GM18505 (cell line): ENCODE data around the gene FAM219A.

Experiments
- ATAC-seq: cut with Tn5 transposase; IDR thresholded peaks from one replicate; pipeline ENCODE4 v1.9.1; 2021; ENCODE audit not compliant: unreplicated experiment
- POLR2A ChIP-seq: IDR thresholded peaks from 4 replicates; pipeline ENCODE4 v1.6.1; 2011; ENCODE audit warnings: borderline replicate concordance; ENCODE audit not compliant: insufficient read depth, insufficient read length; ENCODE audit errors: extremely low read depth

Gene FAM219A

GRCh38 chr9:34413231-34413852 lies 45.0 kb downstream of the FAM219A start:
- no peak for TF ChIP-seq POLR2A
- no peak for ATAC-seq

- no peak for ATAC-seq
- TF ChIP-seq POLR2A, result no peak
Observed at GRCh38 chr9:34412336-34412735, 46.0 kb downstream of the FAM219A start.

- no peak for TF ChIP-seq POLR2A
- ATAC-seq, result no peak
Observed at GRCh38 chr9:34409154-34409553, 49.2 kb downstream of the FAM219A start.

- no peak for TF ChIP-seq POLR2A
Observed at GRCh38 chr9:34408173-34408572, 50.2 kb downstream of the FAM219A start.

GRCh38 chr9:34406219-34406618 lies 52.2 kb downstream of the FAM219A start:
- TF ChIP-seq POLR2A, result no peak

More at GRCh38 chr9:34408173-34408572, 50.2 kb downstream of the FAM219A start:
- no peak for ATAC-seq

GRCh38 chr9:34405719-34406118 lies 52.7 kb downstream of the FAM219A start:
- no peak for TF ChIP-seq POLR2A
- no peak for ATAC-seq

More at GRCh38 chr9:34406219-34406618, 52.2 kb downstream of the FAM219A start:
- ATAC-seq, result no peak

GRCh38 chr9:34403554-34404380 lies 54.6 kb downstream of the FAM219A start:
- ATAC-seq, result no peak
- TF ChIP-seq POLR2A, result no peak

GRCh38 chr9:34400686-34401602 lies 57.4 kb downstream of the FAM219A start:
- ATAC-seq, result no peak
- no peak for TF ChIP-seq POLR2A

- no peak for TF ChIP-seq POLR2A
- ATAC-seq, result no peak
Observed at GRCh38 chr9:34400275-34400674, 58.1 kb downstream of the FAM219A start.

GRCh38 chr9:34399729-34400128 lies 58.6 kb downstream of the FAM219A start:
- no peak for ATAC-seq
- no peak for TF ChIP-seq POLR2A

GRCh38 chr9:34398875-34399274 lies 59.5 kb downstream of the FAM219A start:
- TF ChIP-seq POLR2A, result no peak
- no peak for ATAC-seq

GRCh38 chr9:34396276-34397214 lies 61.8 kb downstream of the FAM219A start:
- ATAC-seq, result no peak
- TF ChIP-seq POLR2A, result no peak
